GM12874 (cell line): ENCODE measurements around the gene RPA3.

Source experiments
- TF ChIP-seq, protein P1 (sequence below): IDR thresholded peaks from 2 replicates; pipeline ENCODE4 v1.5.1; 2011; ENCODE audit warnings: low read depth, mild to moderate bottlenecking, control low read depth, low read length, moderate library complexity; ENCODE audit not compliant: insufficient read depth

RPA3 gene

DNA sequence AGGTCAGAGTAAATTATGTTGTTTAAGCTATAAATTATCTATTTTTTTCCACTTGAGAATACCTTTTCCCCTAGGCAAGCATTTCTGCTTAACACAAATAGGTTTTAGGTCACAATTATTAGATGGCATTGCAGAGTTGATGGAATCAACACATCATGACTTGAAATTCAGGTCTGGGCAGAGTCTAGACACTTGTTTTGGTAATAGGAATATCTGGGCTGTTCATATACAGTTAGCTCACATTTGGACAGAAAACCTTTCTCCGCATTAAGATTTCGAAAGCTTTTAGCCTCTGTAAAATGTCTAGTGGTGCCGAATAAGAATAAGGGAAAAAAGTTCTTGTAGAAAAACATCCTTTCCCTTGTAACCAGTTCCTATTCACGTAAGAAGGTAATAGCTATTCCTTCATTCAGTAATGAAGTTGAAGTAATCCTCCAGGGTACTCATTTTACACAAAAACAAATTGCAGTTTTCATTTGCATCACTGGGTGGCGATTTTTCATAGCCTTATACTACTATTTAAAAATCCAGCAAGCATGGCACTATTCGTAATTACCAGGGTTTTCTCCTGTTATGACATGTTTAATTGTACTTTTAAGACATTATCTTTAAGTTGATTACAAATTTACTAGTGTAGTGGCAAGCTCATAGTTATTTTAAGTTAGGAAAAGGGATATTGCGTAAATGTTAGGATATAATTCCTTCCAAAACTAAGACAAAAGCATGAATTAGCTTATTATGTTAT, 37.0 kb downstream of the RPA3 start:
- TF ChIP-seq, protein P1, sequence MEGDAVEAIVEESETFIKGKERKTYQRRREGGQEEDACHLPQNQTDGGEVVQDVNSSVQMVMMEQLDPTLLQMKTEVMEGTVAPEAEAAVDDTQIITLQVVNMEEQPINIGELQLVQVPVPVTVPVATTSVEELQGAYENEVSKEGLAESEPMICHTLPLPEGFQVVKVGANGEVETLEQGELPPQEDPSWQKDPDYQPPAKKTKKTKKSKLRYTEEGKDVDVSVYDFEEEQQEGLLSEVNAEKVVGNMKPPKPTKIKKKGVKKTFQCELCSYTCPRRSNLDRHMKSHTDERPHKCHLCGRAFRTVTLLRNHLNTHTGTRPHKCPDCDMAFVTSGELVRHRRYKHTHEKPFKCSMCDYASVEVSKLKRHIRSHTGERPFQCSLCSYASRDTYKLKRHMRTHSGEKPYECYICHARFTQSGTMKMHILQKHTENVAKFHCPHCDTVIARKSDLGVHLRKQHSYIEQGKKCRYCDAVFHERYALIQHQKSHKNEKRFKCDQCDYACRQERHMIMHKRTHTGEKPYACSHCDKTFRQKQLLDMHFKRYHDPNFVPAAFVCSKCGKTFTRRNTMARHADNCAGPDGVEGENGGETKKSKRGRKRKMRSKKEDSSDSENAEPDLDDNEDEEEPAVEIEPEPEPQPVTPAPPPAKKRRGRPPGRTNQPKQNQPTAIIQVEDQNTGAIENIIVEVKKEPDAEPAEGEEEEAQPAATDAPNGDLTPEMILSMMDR: peak; percentile 32; the same call in 1 of the 2 replicates

DNA sequence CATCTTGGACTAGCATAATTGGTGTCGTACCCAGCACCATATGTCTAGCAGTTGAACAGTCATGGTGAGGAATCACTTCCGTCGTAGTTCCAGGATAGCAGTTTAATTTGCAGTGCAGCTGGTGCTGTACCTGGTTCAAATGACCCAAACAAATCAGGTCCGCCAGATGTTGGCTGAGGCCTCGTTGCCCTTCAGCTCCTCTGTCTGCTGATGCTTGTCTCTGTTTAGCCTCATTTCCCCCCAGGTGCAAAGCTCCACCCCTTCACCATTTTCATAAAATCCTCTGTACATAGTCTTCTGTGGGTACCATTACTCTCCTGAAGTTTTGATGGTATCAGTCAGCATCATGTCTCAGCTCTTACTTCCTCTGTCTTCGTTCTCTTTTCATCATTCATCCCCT, 42.7 kb downstream of the RPA3 start:
- TF ChIP-seq, protein P1: no peak

DNA sequence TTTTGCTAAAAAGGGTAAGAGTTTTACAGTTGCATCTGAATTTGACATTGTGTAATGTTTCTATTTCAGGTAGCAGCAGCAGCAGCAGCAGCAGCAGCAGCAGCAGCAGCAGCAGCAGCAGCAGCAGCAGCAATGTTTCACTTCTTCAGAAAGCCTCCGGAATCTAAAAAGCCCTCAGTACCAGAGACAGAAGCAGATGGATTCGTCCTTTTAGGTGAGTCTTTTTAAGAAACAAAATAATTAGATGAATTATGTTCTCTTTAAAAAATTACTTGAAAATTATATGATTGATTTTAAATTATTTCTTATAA, 45.2 kb downstream of the RPA3 start:
- TF ChIP-seq, protein P1: no peak

DNA sequence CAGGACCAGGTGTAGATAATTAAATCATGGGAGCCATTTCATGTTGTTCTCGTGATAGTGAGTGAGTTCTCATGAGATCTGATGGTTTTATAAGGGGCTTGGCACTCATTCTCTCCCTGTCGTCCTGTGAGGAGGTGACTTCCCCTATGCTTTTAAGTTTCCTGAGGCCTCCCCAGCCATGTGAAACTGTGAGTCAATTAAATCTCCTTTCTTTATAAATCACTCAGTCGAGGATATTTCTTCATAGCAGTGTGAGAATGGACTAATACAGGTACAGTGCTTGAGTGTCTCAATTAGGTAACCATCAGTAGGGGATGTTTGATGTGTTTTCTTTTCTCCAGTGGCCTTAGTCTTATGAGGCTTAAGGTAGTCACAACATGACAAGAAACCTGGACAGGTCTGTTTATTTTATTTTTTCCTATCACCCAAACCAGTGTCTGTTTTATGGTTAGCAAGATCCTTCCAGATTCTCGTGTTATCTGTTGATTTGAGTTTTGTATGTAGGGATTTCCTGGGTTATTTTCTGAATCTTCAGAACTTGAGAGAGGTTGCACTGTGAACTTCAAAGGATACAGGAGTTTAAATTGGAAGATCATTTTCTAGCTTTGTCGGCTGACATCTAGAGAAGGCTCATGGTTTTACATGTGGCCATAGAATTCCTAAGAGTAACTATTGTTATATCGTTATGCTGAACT, 45.7 kb downstream of the RPA3 start:
- TF ChIP-seq, protein P1: no peak

DNA sequence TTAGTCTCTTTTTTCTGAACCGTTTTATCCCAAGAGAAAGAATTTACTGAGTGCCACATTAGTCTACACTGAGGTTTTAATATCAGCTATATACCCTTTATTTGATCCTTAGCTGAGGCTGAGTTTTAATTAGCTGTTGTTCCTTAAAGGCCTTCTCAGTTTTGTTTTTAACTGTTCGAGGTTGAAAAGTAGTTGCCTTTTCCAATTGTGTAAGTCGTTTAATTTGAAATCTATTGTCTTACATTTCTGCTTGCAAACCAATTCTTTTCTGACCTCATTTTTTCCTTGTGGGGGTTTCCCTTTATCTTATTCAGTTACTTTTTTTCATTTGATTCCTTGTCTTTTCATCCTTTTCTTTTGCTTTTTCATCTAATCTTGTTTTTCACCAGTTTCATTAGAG, 47.0 kb downstream of the RPA3 start:
- TF ChIP-seq, protein P1: no peak

DNA sequence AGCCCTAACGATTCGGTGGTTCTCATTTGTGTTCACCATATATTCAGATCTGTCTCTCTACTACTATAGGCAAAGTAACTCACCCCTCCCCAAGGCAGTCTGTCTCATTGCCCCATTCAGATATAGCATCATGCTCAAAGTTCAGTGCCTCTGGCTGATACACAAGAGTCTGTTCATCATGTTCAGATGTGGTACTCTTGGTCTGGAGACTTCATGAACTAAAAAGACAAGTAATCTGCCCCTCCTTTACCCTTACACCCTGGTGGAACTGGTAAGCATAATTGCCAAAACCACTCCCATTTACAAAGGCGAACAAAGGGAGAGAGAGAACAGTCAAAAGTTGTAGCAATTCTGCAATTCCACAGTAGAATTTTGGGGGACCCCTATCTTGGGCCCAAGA, 47.9 kb downstream of the RPA3 start:
- TF ChIP-seq, protein P1: no peak

DNA sequence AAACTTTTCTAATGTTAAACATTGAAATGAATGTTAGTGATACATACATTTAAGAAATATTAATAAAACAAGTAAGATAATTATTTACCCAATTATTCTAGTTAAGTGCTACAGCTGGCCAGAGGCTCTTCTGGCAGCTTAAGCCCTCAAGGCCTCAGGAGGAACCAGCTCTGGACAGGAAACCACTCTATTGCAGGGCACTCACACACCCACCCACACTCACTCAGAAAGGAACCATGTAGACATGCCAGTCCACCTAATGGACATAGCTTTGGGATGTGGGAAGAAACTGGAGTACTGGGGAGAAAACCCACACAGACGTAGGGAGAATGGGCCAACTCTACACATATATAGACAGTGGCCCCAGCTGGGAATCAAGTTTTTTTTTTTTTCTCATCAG, 49.7 kb downstream of the RPA3 start:
- TF ChIP-seq, protein P1: no peak
